Caco-2 (cell line): ENCODE data around the gene LIMS1. TPM values are rescaled to one million over a fixed set of nuclear protein-coding genes. Genes with fewer than 3 reads are reported as not detected.

Experiments used
- BruUV-seq: library from RNA; stranded (reverse); fragments of 400-500 nt; replicated peaks from 2 replicates; lab custom pipeline; 2021; lab: Mats Ljungman, UMichigan
- CTCF ChIA-PET: fragments of 300-600 bp; sonication (Branson Sonifier 250); formaldehyde crosslinking; loops from one replicate; lab custom pipeline; 2022; ENCODE audit warnings: antibody characterized with exemption; lab: Charles Lee
- POLR2A ChIA-PET: fragments of 300-600 bp; sonication (Branson Sonifier 250); formaldehyde crosslinking; loops from one replicate; lab custom pipeline; 2022; ENCODE audit warnings: antibody characterized with exemption; lab: Charles Lee
- DNase-seq, 2 experiments: peaks; one replicate each; pipeline versions ENCODE4 v3.0.0 to v3.0.0-alpha.2; 2020 to 2022
- H3K27me3 ChIP-seq: replicated peaks from 2 replicates; pipeline ENCODE4 v1.6.0; 2011; ENCODE audit warnings: low read length; ENCODE audit not compliant: control insufficient read depth, insufficient read depth
- H3K36me3 ChIP-seq: 2 replicates; pipeline ENCODE4 v1.5.1; 2011; ENCODE audit warnings: low read length; ENCODE audit not compliant: control insufficient read depth, insufficient read depth
- H3K4me1 ChIP-seq: fragments of 250-450 bp; sonication (Bioruptor Pico); 2 replicates; pipeline ENCODE4 v1.5.1; 2020; ENCODE audit warnings: mild to moderate bottlenecking
- H3K4me3 ChIP-seq: 2 replicates; pipeline ENCODE4 v1.5.1; 2011; ENCODE audit warnings: low read depth, mild to moderate bottlenecking, control low read depth, low read length
- H3K9me3 ChIP-seq: fragments of 250-450 bp; sonication (Bioruptor Pico); 2 replicates; pipeline ENCODE4 v1.5.1; 2020; ENCODE audit warnings: mild to moderate bottlenecking, moderate library complexity
- H3K27ac Mint-ChIP-seq: one replicate; pipeline ENCODE4 v1.8.0; 2022; ENCODE audit warnings: mixed read lengths; ENCODE audit not compliant: unreplicated experiment
- H3K27me3 Mint-ChIP-seq: one replicate; pipeline ENCODE4 v1.8.0; 2022; ENCODE audit warnings: mixed read lengths; ENCODE audit not compliant: insufficient read depth, unreplicated experiment
- H3K36me3 Mint-ChIP-seq: one replicate; pipeline ENCODE4 v1.8.0; 2022; ENCODE audit warnings: mild to moderate bottlenecking, mixed read lengths; ENCODE audit not compliant: insufficient read depth, unreplicated experiment
- H3K4me1 Mint-ChIP-seq: one replicate; pipeline ENCODE4 v1.8.0; 2022; ENCODE audit warnings: low read depth, mixed read lengths; ENCODE audit not compliant: unreplicated experiment
- H3K4me3 Mint-ChIP-seq: one replicate; pipeline ENCODE4 v1.8.0; 2022; ENCODE audit warnings: mild to moderate bottlenecking, moderate library complexity, mixed read lengths; ENCODE audit not compliant: unreplicated experiment
- H3K9me3 Mint-ChIP-seq: one replicate; pipeline ENCODE4 v1.8.0; 2022; ENCODE audit warnings: mixed read lengths; ENCODE audit not compliant: unreplicated experiment
- CTCF ChIP-seq, 2 experiments: fragments of 200-600 bp in 1 of 2; IDR thresholded peaks; 1 replicate in 1 of 2; 2 replicates in 1 of 2; pipeline versions ENCODE4 v1.5.1 to v1.8.0; 2011 to 2022; ENCODE audit warnings: antibody characterized with exemption in 1 of 2, control low read depth in 1 of 2, inconsistent platforms in 1 of 2, low read depth in 1 of 2, low read length in 1 of 2, mild to moderate bottlenecking in 1 of 2, moderate library complexity in 1 of 2; ENCODE audit not compliant: insufficient read depth in 1 of 2, severe bottlenecking in 1 of 2, unreplicated experiment in 1 of 2
- intact Hi-C: fragments of 100-400 bp; cut with micrococcal nuclease; formaldehyde crosslinking; loops from one replicate; pipeline ENCODE4 v1.10.0; 2022; ENCODE audit not compliant: unreplicated experiment
- total RNA-seq: library from RNA; stranded (reverse); gene quantifications from 2 replicates; pipeline ENCODE4 v1.2.3, GENCODE V29; 2022

Gene LIMS1
- total RNA-seq, 1 experiment from 2014 or later, result 75.2 TPM

GRCh38 chr2:108615480-108616090, 81.3 kb downstream of the LIMS1 start:
- ChIA-PET CTCF (no interaction called here), POLR2A (no interaction called here)
- TF ChIP-seq CTCF (IDR thresholded peaks at IDR 0.05; ENCODE audit: insufficient read depth in 1 of 2, low read depth in 1 of 2, low read length in 1 of 2, severe bottlenecking in 1 of 2, unreplicated experiment in 1 of 2), result no peak
- Histone ChIP-seq H3K4me1 (peaks cover 6% of the 10 kb centered on the region; the same call in 1 of the 2 replicates), H3K4me3 (no peak overlapping the region), H3K27me3 (no peaks in the 10 kb centered on the region), H3K36me3 (no peaks in the 10 kb centered on the region), H3K9me3 (no peaks in the 10 kb centered on the region)
- no TSS peak for BruUV-seq
- no peaks in the 10 kb centered on the region for H3K9me3 Mint-ChIP-seq
- H3K4me1 Mint-ChIP-seq, result peaks cover 20% of the 10 kb centered on the region
- DNase-seq, result no peak
- no peak overlapping the region for H3K4me3 Mint-ChIP-seq
- H3K36me3 Mint-ChIP-seq, result peaks cover 17% of the 10 kb centered on the region
- no peaks in the 10 kb centered on the region for H3K27me3 Mint-ChIP-seq
- intact Hi-C loops, result no loop called here
- H3K27ac Mint-ChIP-seq, result no peak overlapping the region

GRCh38 chr2:108616318-108616717, 82.0 kb downstream of the LIMS1 start:
- no peak overlapping the region for H3K27ac Mint-ChIP-seq

GRCh38 chr2:108616751-108617161, 82.5 kb downstream of the LIMS1 start:
- Histone ChIP-seq H3K4me1 (peaks cover 15% of the 10 kb centered on the region), H3K9me3 (no peaks in the 10 kb centered on the region), H3K4me3 (no peak overlapping the region), H3K27me3 (no peaks in the 10 kb centered on the region), H3K36me3 (no peaks in the 10 kb centered on the region)
- Mint-ChIP-seq H3K4me3 (no peak overlapping the region), H3K27ac (no peak overlapping the region), H3K9me3 (no peaks in the 10 kb centered on the region), H3K27me3 (no peaks in the 10 kb centered on the region), H3K4me1 (peaks cover 29% of the 10 kb centered on the region), H3K36me3 (peaks cover 17% of the 10 kb centered on the region)
- no peak for TF ChIP-seq CTCF (IDR thresholded peaks at IDR 0.05; ENCODE audit: insufficient read depth in 1 of 2, low read depth in 1 of 2, low read length in 1 of 2, severe bottlenecking in 1 of 2, unreplicated experiment in 1 of 2)
- ChIA-PET CTCF (interaction anchor here (1.1 kb wide), 1 partner anchor 20 kb away, joined by 9 read pairs; no protein-coding TSS in a partner anchor), POLR2A (no interaction called here)
- intact Hi-C loops, result no loop called here
- DNase-seq, result no peak
- BruUV-seq, result no TSS peak

More at GRCh38 chr2:108616318-108616717, 82.0 kb downstream of the LIMS1 start:
- Mint-ChIP-seq H3K4me3 (no peak overlapping the region), H3K4me1 (peaks cover 24% of the 10 kb centered on the region), H3K36me3 (peaks cover 17% of the 10 kb centered on the region), H3K27me3 (no peaks in the 10 kb centered on the region), H3K9me3 (no peaks in the 10 kb centered on the region)
- ChIA-PET CTCF (interaction anchor here (1.1 kb wide), 1 partner anchor 20 kb away, joined by 9 read pairs; no protein-coding TSS in a partner anchor), POLR2A (no interaction called here)
- H3K4me3 ChIP-seq, result no peak overlapping the region
- intact Hi-C loops, result no loop called here
- H3K27me3 ChIP-seq, result no peaks in the 10 kb centered on the region
- no peaks in the 10 kb centered on the region for H3K9me3 ChIP-seq
- H3K4me1 ChIP-seq, result peaks cover 11% of the 10 kb centered on the region
- no peak for DNase-seq
- no peak for TF ChIP-seq CTCF (IDR thresholded peaks at IDR 0.05; ENCODE audit: insufficient read depth in 1 of 2, low read depth in 1 of 2, low read length in 1 of 2, severe bottlenecking in 1 of 2, unreplicated experiment in 1 of 2)
- no peaks in the 10 kb centered on the region for H3K36me3 ChIP-seq
- no TSS peak for BruUV-seq
